HL-60 (cell line): ENCODE measurements around the gene PDK1.

Experiments used
- DNase-seq, 2 experiments: peaks; one replicate each; pipeline ENCODE4 v3.0.0-alpha.2; 2010 to 2020; ENCODE audit warnings: low read depth in 1 of 2, low spot score in 1 of 2
- H3K27ac ChIP-seq: fragments of 250-450 bp; sonication (Bioruptor Pico); replicated peaks from 2 replicates; pipeline ENCODE4 v1.5.1; 2020; ENCODE audit warnings: mild to moderate bottlenecking, moderate library complexity
- H3K27me3 ChIP-seq: fragments of 250-450 bp; sonication (Bioruptor Pico); 2 replicates; pipeline ENCODE4 v1.5.1; 2021; ENCODE audit warnings: mild to moderate bottlenecking, moderate library complexity; ENCODE audit not compliant: insufficient read depth, poor library complexity, severe bottlenecking
- H3K4me3 ChIP-seq: replicated peaks from 2 replicates; pipeline ENCODE4 v1.5.1; 2011; ENCODE audit warnings: mild to moderate bottlenecking, control low read depth, low read length; ENCODE audit not compliant: insufficient read depth
- CTCF ChIP-seq: IDR thresholded peaks from one replicate; pipeline ENCODE4 v1.5.1; 2011; ENCODE audit warnings: low read length, control low read depth, inconsistent platforms; ENCODE audit not compliant: insufficient read depth
- GABPA ChIP-seq: IDR thresholded peaks from 2 replicates; pipeline ENCODE4 v1.6.1; 2012; ENCODE audit warnings: low read depth
- POLR2AphosphoS5 ChIP-seq: IDR thresholded peaks from 2 replicates; pipeline ENCODE4 v1.6.1; 2012; ENCODE audit warnings: low read depth
- REST ChIP-seq: IDR thresholded peaks from 2 replicates; pipeline ENCODE4 v1.6.1; 2012; ENCODE audit warnings: low read depth; ENCODE audit not compliant: insufficient replicate concordance
- SPI1 ChIP-seq: IDR thresholded peaks from 2 replicates; pipeline ENCODE4 v1.6.1; 2012; ENCODE audit warnings: low read depth, mild to moderate bottlenecking, borderline replicate concordance

PDK1 gene

DNA sequence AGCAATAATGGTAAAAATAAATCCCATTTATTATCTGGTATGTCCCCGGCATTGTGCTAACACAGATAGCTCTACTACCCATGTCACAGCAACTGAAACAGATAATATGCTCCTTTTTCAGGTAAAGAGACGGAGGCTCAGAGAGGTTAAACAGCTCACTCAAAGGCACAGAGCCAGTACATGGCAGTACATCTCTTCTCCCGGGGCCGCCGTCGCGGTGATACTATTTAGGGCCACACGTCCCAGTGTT lies 693 bp upstream of the PDK1 start:
- Histone ChIP-seq H3K4me3 (peak overlapping the region; percentile 74), H3K27ac (peak overlapping the region; percentile 88), H3K27me3 (no peaks in the 10 kb centered on the region)
- TF ChIP-seq REST (no peak), GABPA (no peak), POLR2AphosphoS5 (no peak)
- DNase-seq, result no peak

DNA sequence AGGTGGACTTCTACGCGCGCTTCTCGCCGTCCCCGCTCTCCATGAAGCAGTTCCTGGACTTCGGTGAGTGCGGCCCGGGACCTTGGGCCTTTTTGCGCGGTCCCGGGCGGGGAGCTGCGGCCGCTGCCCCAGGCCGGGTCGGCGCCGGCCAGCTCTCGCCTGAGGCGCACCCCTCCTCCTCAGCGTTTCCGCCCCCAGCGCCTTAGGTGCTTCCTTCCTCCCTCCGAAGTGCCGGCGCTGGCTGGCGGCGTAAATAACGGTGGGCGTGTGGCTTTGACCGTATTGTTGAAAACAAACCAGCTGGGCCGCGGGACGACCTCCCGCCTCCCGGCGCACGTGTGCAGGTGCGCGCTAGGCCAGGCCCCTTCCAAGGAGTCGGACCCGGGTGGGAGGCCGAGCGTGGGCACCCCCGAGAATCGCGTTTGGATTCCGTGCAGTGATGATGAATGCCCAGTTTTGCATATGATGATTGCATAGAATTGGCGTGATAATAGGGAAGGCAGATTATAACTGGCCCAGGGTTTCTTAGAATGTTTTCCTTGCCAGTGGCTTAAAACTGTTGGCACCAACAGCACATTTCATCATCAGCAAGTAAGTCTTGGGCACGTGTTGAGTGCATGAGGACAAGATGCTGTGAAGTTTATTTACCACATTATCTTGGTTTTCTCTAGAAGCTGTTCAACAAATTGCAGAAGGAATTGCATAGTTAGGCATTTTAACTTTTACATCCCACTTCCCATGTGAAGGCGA lies 569 bp downstream of the PDK1 start:
- peak overlapping the region; percentile 88 for H3K27ac ChIP-seq
- TF ChIP-seq REST (no peak), POLR2AphosphoS5 (peak; percentile 79)
- peak overlapping the region; percentile 74 for H3K4me3 ChIP-seq
- DNase-seq, result peak; percentile 66 to 79
- H3K27me3 ChIP-seq, result no peaks in the 10 kb centered on the region

GRCh38 chr2:172558372-172558771 lies 2.5 kb downstream of the PDK1 start:
- TF ChIP-seq REST, result no peak
- no peak for TF ChIP-seq POLR2AphosphoS5
- TF ChIP-seq CTCF, result no peak
- no peak for TF ChIP-seq GABPA
- TF ChIP-seq SPI1, result no peak
- Histone ChIP-seq H3K27ac (no peak overlapping the region), H3K4me3 (no peak overlapping the region), H3K27me3 (no peaks in the 10 kb centered on the region)
- DNase-seq, result no peak

DNA sequence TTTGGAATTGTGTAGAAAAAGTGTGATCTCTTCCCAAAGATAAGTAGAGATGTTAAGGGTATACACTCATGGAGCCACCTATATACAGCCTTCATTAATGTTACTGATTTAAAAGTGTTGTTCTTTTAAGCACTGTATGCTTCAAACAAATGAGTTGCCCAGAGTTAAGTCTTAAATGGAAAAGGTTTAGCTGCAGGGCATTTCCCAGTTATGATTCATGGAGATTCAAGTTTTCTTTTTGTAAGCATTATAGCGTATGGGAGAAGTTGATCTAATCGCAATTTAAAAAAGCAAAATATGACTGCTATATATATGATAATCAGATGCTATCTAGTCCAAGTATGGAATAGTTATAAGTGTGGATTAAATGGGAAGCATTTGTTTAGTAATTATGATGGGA lies 4.8 kb downstream of the PDK1 start:
- no peak overlapping the region for H3K4me3 ChIP-seq
- H3K27ac ChIP-seq, result no peak overlapping the region
- H3K27me3 ChIP-seq, result no peaks in the 10 kb centered on the region
- TF ChIP-seq POLR2AphosphoS5 (no peak), CTCF (no peak), REST (no peak), SPI1 (no peak), GABPA (no peak)
- DNase-seq, result no peak
